Naive thymus-derived CD4-positive, alpha-beta T cell (primary cell): ENCODE data around the gene HES7. TPM values are rescaled to one million over a fixed set of nuclear protein-coding genes. Genes with fewer than 3 reads are reported as not detected.

Experiments
- ATAC-seq: fragments of 150-1000 bp; cut with Tn5 transposase; 2 replicates; pipeline ENCODE4 v1.10.0; 2021; ENCODE audit warnings: mild to moderate bottlenecking, moderate library complexity
- CTCF ChIA-PET: fragments of 350-600 bp; sonication (Branson Sonifier 250); formaldehyde crosslinking; loops from one replicate; lab custom pipeline; 2021; ENCODE audit warnings: antibody characterized with exemption; lab: Charles Lee
- POLR2A ChIA-PET: fragments of 350-600 bp; sonication (Branson Sonifier 250); formaldehyde crosslinking; loops from one replicate; lab custom pipeline; 2021; ENCODE audit warnings: antibody characterized with exemption, inconsistent platforms; lab: Charles Lee
- DNase-seq, 9 donors: peaks; one replicate each; pipeline versions ENCODE4 v3.0.0 to v3.0.0-alpha.2; 2020 to 2022; ENCODE audit warnings: mixed read lengths in 1 of 9
- H3K27ac ChIP-seq: one replicate; pipeline ENCODE4 v1.7.0; 2013; ENCODE audit warnings: mild to moderate bottlenecking, low read depth, low read length, moderate library complexity
- H3K27me3 ChIP-seq, 2 donors: one replicate each; pipeline ENCODE4 v1.7.0; 2013; ENCODE audit warnings: low read length in 2 of 2, mild to moderate bottlenecking in 2 of 2, moderate library complexity in 2 of 2; ENCODE audit not compliant: control insufficient read depth in 2 of 2, insufficient read depth in 2 of 2
- H3K36me3 ChIP-seq, 3 experiments: 1 replicate in 2 of 3; 2 replicates in 1 of 3; pipeline ENCODE4 v1.7.0; 2013; ENCODE audit warnings: low read length in 3 of 3, mild to moderate bottlenecking in 3 of 3, moderate library complexity in 1 of 3; ENCODE audit not compliant: insufficient read depth in 3 of 3, control insufficient read depth in 2 of 3
- H3K4me1 ChIP-seq, 2 donors: one replicate each; pipeline ENCODE4 v1.7.0; 2013; ENCODE audit warnings: low read length in 2 of 2, mild to moderate bottlenecking in 2 of 2, moderate library complexity in 1 of 2; ENCODE audit not compliant: control insufficient read depth in 2 of 2, insufficient read depth in 2 of 2
- H3K4me3 ChIP-seq: 2 replicates; pipeline ENCODE4 v1.7.0; 2013; ENCODE audit warnings: mild to moderate bottlenecking, low read length
- H3K9me3 ChIP-seq, 3 experiments: 1 replicate in 2 of 3; 2 replicates in 1 of 3; pipeline ENCODE4 v1.7.0; 2013; ENCODE audit warnings: low read length in 3 of 3; ENCODE audit not compliant: control insufficient read depth in 2 of 3
- H3K27ac Mint-ChIP-seq, 9 donors: one replicate each; pipeline ENCODE4 v1.8.0; 2020 to 2022; ENCODE audit warnings: mixed read lengths in 9 of 9, mild to moderate bottlenecking in 8 of 9, moderate library complexity in 5 of 9, inconsistent platforms in 2 of 9
- H3K27me3 Mint-ChIP-seq, 5 donors: one replicate each; pipeline ENCODE4 v1.8.0; 2021 to 2022; ENCODE audit warnings: mixed read lengths in 5 of 5, mild to moderate bottlenecking in 1 of 5
- H3K36me3 Mint-ChIP-seq, 5 donors: one replicate each; pipeline ENCODE4 v1.8.0; 2020 to 2022; ENCODE audit warnings: mixed read lengths in 5 of 5, mild to moderate bottlenecking in 3 of 5, inconsistent platforms in 1 of 5
- H3K4me1 Mint-ChIP-seq, 7 donors: one replicate each; pipeline ENCODE4 v1.8.0; 2020 to 2022; ENCODE audit warnings: mixed read lengths in 7 of 7, mild to moderate bottlenecking in 3 of 7, inconsistent platforms in 1 of 7
- H3K4me3 Mint-ChIP-seq, 10 donors: one replicate each; pipeline ENCODE4 v1.8.0; 2020 to 2022; ENCODE audit warnings: mild to moderate bottlenecking in 10 of 10, mixed read lengths in 10 of 10, moderate library complexity in 6 of 10, inconsistent platforms in 2 of 10
- H3K9me3 Mint-ChIP-seq, 11 donors: one replicate each; pipeline ENCODE4 v1.8.0; 2020 to 2022; ENCODE audit warnings: mixed read lengths in 11 of 11, mild to moderate bottlenecking in 4 of 11, inconsistent platforms in 1 of 11, moderate library complexity in 1 of 11
- intact Hi-C, 2 donors: fragments of 100-400 bp; cut with micrococcal nuclease; formaldehyde crosslinking; loops; one replicate each; pipeline ENCODE4 v1.15.1; 2023
- polyA plus RNA-seq, 2 donors: library from polyadenylated mRNA; unstranded; fragments of 300-500 nt; fragmentation: Illumina TruSeq; gene quantifications; one replicate each; pipeline ENCODE4 v1.2.3, GENCODE V29; 2021
- total RNA-seq, 6 experiments: library from RNA in 5 of 6; stranded (reverse) in 5 of 6; gene quantifications; 1 replicate in 5 of 6; 2 replicates in 1 of 6; pipeline ENCODE4 v1.2.3 and lab custom pipeline; 2021 to 2026

The HES7 gene
- total and polyA plus RNA-seq, 7 experiments from 2014 or later: 0.22 to 0.98 (median 0.41) TPM; not detected in 2

GRCh38 chr17:8117367-8117979, 6.4 kb downstream of the HES7 start:
- Mint-ChIP-seq H3K27me3 (peaks cover 14 to 77% (median 45%) of the 10 kb centered on the region in 5 donors), H3K9me3 (peaks cover 0 to 25% (median 0%) of the 10 kb centered on the region in 11 donors), H3K27ac (peak overlapping the region in 3 of 9 donors; percentile 56 to 100 (median 94)), H3K4me1 (peaks cover 17 to 48% (median 38%) of the 10 kb centered on the region in 7 donors), H3K4me3 (peak overlapping the region; percentile 88 to 99 (median 94)), H3K36me3 (peaks cover 0 to 9% (median 0%) of the 10 kb centered on the region in 5 donors)
- peak overlapping the region; percentile 64 for H3K27ac ChIP-seq
- H3K27me3 ChIP-seq: peaks cover 0 to 15% of the 10 kb centered on the region in 2 donors
- no peaks in the 10 kb centered on the region for H3K36me3 ChIP-seq
- intact Hi-C loops: no loop called here
- no peaks in the 10 kb centered on the region for H3K9me3 ChIP-seq
- ChIA-PET POLR2A (interaction anchor here (0.7 to 4.8 kb wide), 13 partner anchors 8 to 260 kb away, joined by 3 to 55 read pairs (median 4); partner anchors contain the start of genes BORCS6, CTC1 and NAA38), CTCF (interaction anchor here (2.8 to 13.2 kb wide), 6 partner anchors 8 to 43 kb away, joined by 9 to 248 read pairs (median 22); partner anchors contain the start of gene ALOX12B)
- peaks cover 31 to 32% of the 10 kb centered on the region in 2 donors for H3K4me1 ChIP-seq
- H3K4me3 ChIP-seq: peak overlapping the region; percentile 95
- peak in 1 of 9 donors; percentile 8 for DNase-seq
- no peak for ATAC-seq

GRCh38 chr17:8116776-8117175, 7.1 kb downstream of the HES7 start:
- Histone ChIP-seq H3K27ac (no peak overlapping the region), H3K27me3 (peaks cover 0 to 12% of the 10 kb centered on the region in 2 donors), H3K9me3 (no peaks in the 10 kb centered on the region), H3K4me3 (no peak overlapping the region), H3K36me3 (no peaks in the 10 kb centered on the region), H3K4me1 (peaks cover 24 to 28% of the 10 kb centered on the region in 2 donors)
- peaks cover 17 to 45% (median 36%) of the 10 kb centered on the region in 7 donors for H3K4me1 Mint-ChIP-seq
- peak overlapping the region in 1 of 9 donors; percentile 31 for H3K27ac Mint-ChIP-seq
- H3K4me3 Mint-ChIP-seq: peak overlapping the region in 8 of 10 donors; percentile 29 to 96 (median 64)
- H3K27me3 Mint-ChIP-seq: peaks cover 14 to 80% (median 45%) of the 10 kb centered on the region in 5 donors
- CTCF ChIA-PET: interaction anchor here (0.6 to 13.2 kb wide), 6 partner anchors 12 to 294 kb away, joined by 3 to 248 read pairs (median 6); partner anchors contain the start of gene ALOX12B
- POLR2A ChIA-PET: interaction anchor here (0.7 to 4.8 kb wide), 11 partner anchors 10 to 259 kb away, joined by 3 to 55 read pairs (median 4); partner anchors contain the start of genes BORCS6, CTC1 and NAA38
- intact Hi-C loops: no loop called here
- peak in 1 of 9 donors; percentile 8 for DNase-seq
- H3K36me3 Mint-ChIP-seq: peaks cover 0 to 9% (median 0%) of the 10 kb centered on the region in 5 donors
- ATAC-seq: no peak
- peaks cover 0 to 25% (median 0%) of the 10 kb centered on the region in 11 donors for H3K9me3 Mint-ChIP-seq

GRCh38 chr17:8110907-8111306, 13.0 kb downstream of the HES7 start:
- Histone ChIP-seq H3K4me1 (peaks cover 0 to 4% of the 10 kb centered on the region in 2 donors), H3K36me3 (no peaks in the 10 kb centered on the region), H3K27me3 (peaks cover 0 to 10% of the 10 kb centered on the region in 2 donors), H3K4me3 (no peak overlapping the region), H3K9me3 (no peaks in the 10 kb centered on the region), H3K27ac (no peak overlapping the region)
- Mint-ChIP-seq H3K36me3 (no peaks in the 10 kb centered on the region), H3K4me3 (peak overlapping the region in 8 of 10 donors; percentile 25 to 81 (median 64)), H3K9me3 (no peaks in the 10 kb centered on the region), H3K27ac (peak overlapping the region in 3 of 9 donors; percentile 48 to 82 (median 62)), H3K27me3 (peaks cover 14 to 52% (median 34%) of the 10 kb centered on the region in 5 donors), H3K4me1 (peaks cover 0 to 8% (median 5%) of the 10 kb centered on the region in 7 donors)
- ChIA-PET POLR2A (interaction anchor here (0.6 to 3.8 kb wide), 11 partner anchors 8 to 185 kb away, joined by 3 to 36 read pairs (median 6); partner anchors contain the start of genes ALOXE3, CNTROB, SLC25A35 and TRAPPC1), CTCF (interaction anchor here (0.6 to 13.2 kb wide), 17 partner anchors 8 to 190 kb away, joined by 3 to 248 read pairs (median 4); partner anchors contain the start of genes ALOX12B and ALOXE3)
- DNase-seq (no peak), ATAC-seq (no peak)
- intact Hi-C loops: loop anchor here (1.0 to 2.0 kb wide), 6 partner anchors 7 to 51 kb away; partner anchors contain the start of gene ALOXE3 (in 1 of the 2)

GRCh38 chr17:8110456-8110804, 13.5 kb downstream of the HES7 start:
- ATAC-seq: no peak
- no peaks in the 10 kb centered on the region for H3K9me3 ChIP-seq
- no peak for DNase-seq
- H3K4me3 Mint-ChIP-seq: peak overlapping the region in 9 of 10 donors; percentile 22 to 81 (median 66)
- H3K9me3 Mint-ChIP-seq: no peaks in the 10 kb centered on the region
- H3K27ac ChIP-seq: peak overlapping the region; percentile 42
- peak overlapping the region in 3 of 9 donors; percentile 46 to 62 (median 48) for H3K27ac Mint-ChIP-seq
- H3K27me3 Mint-ChIP-seq: peaks cover 10 to 48% (median 29%) of the 10 kb centered on the region in 5 donors
- ChIA-PET POLR2A (interaction anchor here (0.5 to 3.8 kb wide), 17 partner anchors 8 to 185 kb away, joined by 3 to 36 read pairs (median 5); partner anchors contain the start of genes ALOXE3, CNTROB, HES7 and SLC25A35), CTCF (interaction anchor here (0.6 to 13.2 kb wide), 21 partner anchors 9 to 636 kb away, joined by 3 to 248 read pairs (median 4); partner anchors contain the start of genes ALOX12B and ALOXE3)
- H3K27me3 ChIP-seq: peaks cover 0 to 10% of the 10 kb centered on the region in 2 donors
- intact Hi-C loops: loop anchor here (1.0 to 2.0 kb wide), 6 partner anchors 8 to 50 kb away; partner anchors contain the start of gene ALOXE3 (in 1 of the 2)
- H3K4me3 ChIP-seq: peak overlapping the region; percentile 73
- H3K36me3 Mint-ChIP-seq: no peaks in the 10 kb centered on the region
- peaks cover 0 to 8% (median 5%) of the 10 kb centered on the region in 7 donors for H3K4me1 Mint-ChIP-seq
- peaks cover 0 to 4% of the 10 kb centered on the region in 2 donors for H3K4me1 ChIP-seq
- no peaks in the 10 kb centered on the region for H3K36me3 ChIP-seq

- DNase-seq (peak; percentile 74 to 94 (median 84)), ATAC-seq (peak; percentile 98)
- Histone ChIP-seq H3K27ac (peak overlapping the region; percentile 42), H3K9me3 (no peaks in the 10 kb centered on the region), H3K27me3 (peaks cover 0 to 7% of the 10 kb centered on the region in 2 donors), H3K36me3 (no peaks in the 10 kb centered on the region), H3K4me1 (peaks cover 0 to 4% of the 10 kb centered on the region in 2 donors), H3K4me3 (peak overlapping the region; percentile 73)
- Mint-ChIP-seq H3K27ac (peak overlapping the region in 1 of 9 donors; percentile 68), H3K4me1 (peaks cover 0 to 8% (median 5%) of the 10 kb centered on the region in 7 donors), H3K36me3 (no peaks in the 10 kb centered on the region), H3K4me3 (peak overlapping the region; percentile 43 to 81 (median 70)), H3K9me3 (no peaks in the 10 kb centered on the region), H3K27me3 (peaks cover 10 to 43% (median 23%) of the 10 kb centered on the region in 5 donors)
- intact Hi-C loops: loop anchor here (1.0 to 2.0 kb wide), 6 partner anchors 8 to 50 kb away; partner anchors contain the start of gene ALOXE3 (in 1 of the 2)
- ChIA-PET POLR2A (interaction anchor here (0.5 to 3.8 kb wide), 17 partner anchors 9 to 186 kb away, joined by 3 to 36 read pairs (median 5); partner anchors contain the start of genes ALOXE3, CNTROB, HES7 and SLC25A35), CTCF (interaction anchor here (0.6 to 13.2 kb wide), 19 partner anchors 9 to 636 kb away, joined by 3 to 248 read pairs (median 4); partner anchors contain the start of genes ALOX12B and ALOXE3)
Observed at GRCh38 chr17:8109661-8110455, 14.0 kb downstream of the HES7 start.
